ENCODE results near the gene ITPRID2.

The ITPRID2 gene

DNA sequence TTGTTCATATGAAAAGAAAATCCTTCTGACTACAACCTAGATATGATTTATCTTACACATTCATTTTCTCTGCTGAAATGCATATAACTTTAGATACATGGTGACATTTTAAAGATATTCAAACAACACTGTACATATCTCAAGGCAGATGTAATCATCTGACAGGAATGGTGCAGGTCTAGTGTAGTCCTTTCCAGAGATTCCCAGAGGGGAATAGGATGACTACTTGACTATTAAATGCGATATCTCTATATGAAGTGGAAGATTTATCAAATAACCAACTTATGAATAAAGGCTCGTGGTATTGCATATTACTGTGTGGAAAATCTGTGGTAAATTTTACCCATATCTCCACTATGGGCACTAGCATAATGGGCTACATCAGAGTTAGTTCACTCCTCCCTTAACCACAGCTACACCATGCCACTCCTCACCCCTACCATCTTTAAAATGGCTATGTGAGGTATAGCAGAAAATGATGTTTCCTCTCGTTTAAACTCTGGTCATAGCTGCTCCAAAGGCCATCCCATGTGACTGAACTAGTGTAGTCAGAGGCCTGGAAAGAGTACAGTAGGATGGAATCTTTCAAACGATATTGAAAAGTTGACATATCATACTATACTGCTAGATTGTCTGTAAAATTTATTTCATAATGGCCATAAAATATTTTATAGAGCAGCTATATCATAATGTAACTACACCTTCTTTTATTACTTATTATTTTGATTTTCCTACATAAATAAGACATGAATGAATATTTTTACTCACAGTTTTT, 9.1 kb upstream of the ITPRID2 start:
- Histone ChIP-seq H3K27ac (ENCODE audit: low read length) (no peak overlapping the region), H3K4me1 (ENCODE audit: control insufficient read depth in 1 of 2, insufficient read depth in 2 of 2, low read length in 2 of 2) (no peaks in the 10 kb centered on the region), H3K9me3 (ENCODE audit: control insufficient read depth in 1 of 2, low read length in 2 of 2) (no peaks in the 10 kb centered on the region), H3K4me3 (ENCODE audit: low read depth in 1 of 2, low read length in 2 of 2) (no peak overlapping the region), H3K36me3 (ENCODE audit: control insufficient read depth in 1 of 2, insufficient read depth in 2 of 2, low read length in 2 of 2) (no peaks in the 10 kb centered on the region), H3K27me3 (ENCODE audit: low read depth, low read length) (no peaks in the 10 kb centered on the region)

DNA sequence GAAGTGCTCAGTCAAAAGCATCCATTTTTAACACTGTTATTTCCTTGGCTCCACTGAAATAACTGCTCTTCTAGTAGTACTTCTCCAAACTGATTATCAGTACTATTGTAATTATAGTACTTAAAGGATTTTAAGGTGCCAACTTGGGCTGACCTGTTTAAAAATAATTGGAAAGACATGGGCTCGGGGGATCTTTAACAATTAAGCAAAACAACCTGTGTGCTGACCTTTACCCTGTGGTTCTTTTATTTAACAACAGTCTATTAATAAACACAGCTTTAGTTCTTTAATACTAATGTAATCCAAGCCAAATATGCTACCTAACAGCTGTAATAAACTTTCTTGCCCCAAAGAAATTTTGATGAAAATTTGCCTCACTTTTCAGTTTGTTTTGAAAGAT, 6.9 kb upstream of the ITPRID2 start:
- no peaks in the 10 kb centered on the region for H3K36me3 ChIP-seq (ENCODE audit: control insufficient read depth in 1 of 2, insufficient read depth in 2 of 2, low read length in 2 of 2)
- no peak overlapping the region for H3K4me3 ChIP-seq (ENCODE audit: low read depth in 1 of 2, low read length in 2 of 2)
- no peaks in the 10 kb centered on the region for H3K27me3 ChIP-seq (ENCODE audit: low read depth, low read length)
- H3K9me3 ChIP-seq (ENCODE audit: control insufficient read depth in 1 of 2, low read length in 2 of 2) = no peaks in the 10 kb centered on the region
- no peak overlapping the region for H3K27ac ChIP-seq (ENCODE audit: low read length)
- no peaks in the 10 kb centered on the region for H3K4me1 ChIP-seq (ENCODE audit: control insufficient read depth in 1 of 2, insufficient read depth in 2 of 2, low read length in 2 of 2)

DNA sequence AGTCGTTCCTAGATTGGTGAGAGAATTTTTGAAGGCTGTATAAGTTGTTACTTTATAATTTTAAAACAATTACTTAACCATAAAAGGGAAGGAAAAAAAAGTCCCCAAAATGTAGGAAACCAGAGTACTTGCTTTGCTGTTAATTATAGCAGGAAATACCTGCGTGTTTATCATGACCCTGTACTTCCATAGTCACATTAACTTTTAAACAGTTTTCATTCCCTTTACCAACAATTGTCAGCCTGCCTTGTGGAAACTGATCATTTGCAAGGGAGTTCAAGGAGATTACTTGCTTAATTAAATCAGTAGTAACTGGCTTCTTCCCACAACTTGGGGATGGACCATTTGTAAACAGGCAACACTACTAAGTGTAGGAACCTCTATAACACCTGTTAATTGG, 6.4 kb upstream of the ITPRID2 start:
- H3K4me3 ChIP-seq (ENCODE audit: low read depth in 1 of 2, low read length in 2 of 2) = no peak overlapping the region
- H3K9me3 ChIP-seq (ENCODE audit: control insufficient read depth in 1 of 2, low read length in 2 of 2) = no peaks in the 10 kb centered on the region
- no peak overlapping the region for H3K27ac ChIP-seq (ENCODE audit: low read length)
- no peaks in the 10 kb centered on the region for H3K4me1 ChIP-seq (ENCODE audit: control insufficient read depth in 1 of 2, insufficient read depth in 2 of 2, low read length in 2 of 2)
- no peaks in the 10 kb centered on the region for H3K36me3 ChIP-seq (ENCODE audit: control insufficient read depth in 1 of 2, insufficient read depth in 2 of 2, low read length in 2 of 2)
- H3K27me3 ChIP-seq (ENCODE audit: low read depth, low read length) = no peaks in the 10 kb centered on the region

- H3K4me3 ChIP-seq (ENCODE audit: low read depth in 1 of 2, low read length in 2 of 2) = no peak overlapping the region
- H3K27ac ChIP-seq (ENCODE audit: low read length) = no peak overlapping the region
- H3K9me3 ChIP-seq (ENCODE audit: control insufficient read depth in 1 of 2, low read length in 2 of 2) = no peaks in the 10 kb centered on the region
Measured at GRCh38 chr2:181886192-181886591, 5.3 kb upstream of the ITPRID2 start.

DNA sequence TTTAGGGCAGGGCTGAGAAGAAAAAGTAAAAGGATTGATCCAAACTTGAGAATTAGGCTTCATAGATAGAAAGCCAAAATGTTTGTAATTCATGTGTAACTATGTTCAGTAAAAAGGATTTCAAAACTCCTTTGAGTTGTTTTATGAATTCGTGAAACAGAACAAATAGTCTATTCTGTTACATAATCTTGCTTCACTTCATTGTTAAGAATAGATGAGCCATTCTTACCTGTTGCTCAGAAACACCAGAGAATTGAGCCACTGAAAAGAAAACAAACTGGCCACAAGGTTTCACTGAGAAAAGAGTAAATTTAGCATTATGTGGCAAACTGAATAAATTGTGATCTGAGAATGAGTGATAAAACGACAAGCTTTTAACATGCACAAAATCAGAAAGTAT, 4.5 kb upstream of the ITPRID2 start:
- Histone ChIP-seq H3K27me3 (ENCODE audit: low read depth, low read length) (no peaks in the 10 kb centered on the region), H3K36me3 (ENCODE audit: control insufficient read depth in 1 of 2, insufficient read depth in 2 of 2, low read length in 2 of 2) (peaks cover 0 to 3% of the 10 kb centered on the region in 2 donors), H3K4me1 (ENCODE audit: control insufficient read depth in 1 of 2, insufficient read depth in 2 of 2, low read length in 2 of 2) (no peaks in the 10 kb centered on the region), H3K9me3 (ENCODE audit: control insufficient read depth in 1 of 2, low read length in 2 of 2) (no peaks in the 10 kb centered on the region), H3K27ac (ENCODE audit: low read length) (no peak overlapping the region), H3K4me3 (ENCODE audit: low read depth in 1 of 2, low read length in 2 of 2) (no peak overlapping the region)

More at GRCh38 chr2:181886192-181886591, 5.3 kb upstream of the ITPRID2 start:
- no peaks in the 10 kb centered on the region for H3K27me3 ChIP-seq (ENCODE audit: low read depth, low read length)
- H3K4me1 ChIP-seq (ENCODE audit: control insufficient read depth in 1 of 2, insufficient read depth in 2 of 2, low read length in 2 of 2) = no peaks in the 10 kb centered on the region
- no peaks in the 10 kb centered on the region for H3K36me3 ChIP-seq (ENCODE audit: control insufficient read depth in 1 of 2, insufficient read depth in 2 of 2, low read length in 2 of 2)

- H3K27ac ChIP-seq (ENCODE audit: low read length) = peak overlapping the region; percentile 18
- no peaks in the 10 kb centered on the region for H3K27me3 ChIP-seq (ENCODE audit: low read depth, low read length)
- H3K36me3 ChIP-seq (ENCODE audit: control insufficient read depth in 1 of 2, insufficient read depth in 2 of 2, low read length in 2 of 2) = peaks cover 0 to 4% of the 10 kb centered on the region in 2 donors
- peaks cover 0 to 8% of the 10 kb centered on the region in 2 donors for H3K4me1 ChIP-seq (ENCODE audit: control insufficient read depth in 1 of 2, insufficient read depth in 2 of 2, low read length in 2 of 2)
- H3K9me3 ChIP-seq (ENCODE audit: control insufficient read depth in 1 of 2, low read length in 2 of 2) = no peaks in the 10 kb centered on the region
- H3K4me3 ChIP-seq (ENCODE audit: low read depth in 1 of 2, low read length in 2 of 2) = no peak overlapping the region
Measured at GRCh38 chr2:181889776-181890175, 1.8 kb upstream of the ITPRID2 start.

DNA sequence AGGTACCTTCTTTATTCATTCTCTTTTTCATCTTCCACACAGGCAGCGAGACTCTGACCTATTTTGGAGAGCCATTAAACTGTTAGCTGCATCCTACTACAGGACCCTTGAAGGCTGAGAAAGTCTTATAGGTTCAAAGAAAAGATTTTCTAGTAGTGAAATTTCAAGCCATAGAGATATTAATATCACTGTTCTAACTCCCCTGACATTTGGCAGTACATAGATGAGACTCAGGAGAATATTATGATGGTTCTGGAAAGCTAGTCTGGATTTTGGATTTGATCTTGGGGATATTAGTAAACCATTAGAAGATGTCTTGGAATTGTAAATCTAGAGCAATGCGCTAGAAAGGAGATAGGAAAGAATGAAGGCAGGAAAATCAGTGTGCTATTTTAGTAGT, 1.3 kb upstream of the ITPRID2 start:
- no peaks in the 10 kb centered on the region for H3K9me3 ChIP-seq (ENCODE audit: control insufficient read depth in 1 of 2, low read length in 2 of 2)
- H3K27me3 ChIP-seq (ENCODE audit: low read depth, low read length) = no peaks in the 10 kb centered on the region
- H3K36me3 ChIP-seq (ENCODE audit: control insufficient read depth in 1 of 2, insufficient read depth in 2 of 2, low read length in 2 of 2) = peaks cover 0 to 4% of the 10 kb centered on the region in 2 donors
- peaks cover 0 to 11% of the 10 kb centered on the region in 2 donors for H3K4me1 ChIP-seq (ENCODE audit: control insufficient read depth in 1 of 2, insufficient read depth in 2 of 2, low read length in 2 of 2)
- no peak overlapping the region for H3K4me3 ChIP-seq (ENCODE audit: low read depth in 1 of 2, low read length in 2 of 2)
- peak overlapping the region; percentile 18 for H3K27ac ChIP-seq (ENCODE audit: low read length)

DNA sequence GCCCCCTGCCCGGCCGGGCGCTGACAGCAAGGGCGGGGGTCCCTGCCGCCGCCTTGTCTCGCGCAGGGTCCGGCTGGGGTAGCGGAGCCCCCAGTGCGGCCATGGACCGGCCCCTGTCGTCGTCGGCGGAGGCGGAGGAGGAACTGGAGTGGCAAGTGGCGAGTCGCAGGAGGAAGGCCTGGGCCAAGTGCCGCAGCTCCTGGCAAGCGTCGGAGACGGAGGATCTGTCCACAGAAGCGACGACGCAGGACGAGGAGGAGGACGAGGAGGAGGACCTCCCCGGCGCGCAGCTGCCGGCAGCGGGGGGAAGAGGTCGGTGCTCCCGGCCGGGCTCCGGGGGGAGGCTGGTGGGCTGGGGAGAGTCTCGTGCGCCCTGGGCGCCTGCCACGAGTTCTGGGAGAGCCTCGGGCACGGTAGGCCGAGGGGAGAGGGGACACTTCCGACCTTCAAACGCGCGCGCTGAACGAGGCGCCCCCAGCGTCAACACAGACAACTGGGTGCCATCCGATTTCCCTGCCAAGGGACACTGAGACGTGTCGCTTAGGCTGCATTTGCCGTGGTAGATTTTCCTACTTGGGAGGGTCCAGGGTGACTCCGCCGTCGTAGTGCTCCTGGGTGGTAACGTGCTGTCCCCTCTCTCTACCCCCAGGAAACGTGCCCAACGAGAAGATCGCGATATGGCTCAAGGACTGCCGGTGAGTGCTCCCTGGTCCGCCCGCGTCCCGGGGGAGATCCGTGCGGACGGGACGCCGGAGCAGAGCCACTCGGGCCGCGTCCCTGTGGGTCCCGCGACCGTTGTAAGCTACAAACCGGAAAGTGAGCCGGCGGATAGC, 652 bp downstream of the ITPRID2 start:
- Histone ChIP-seq H3K36me3 (ENCODE audit: control insufficient read depth in 1 of 2, insufficient read depth in 2 of 2, low read length in 2 of 2) (peaks cover 4 to 6% of the 10 kb centered on the region in 2 donors), H3K9me3 (ENCODE audit: control insufficient read depth in 1 of 2, low read length in 2 of 2) (no peaks in the 10 kb centered on the region), H3K4me1 (ENCODE audit: control insufficient read depth in 1 of 2, insufficient read depth in 2 of 2, low read length in 2 of 2) (peaks cover 15 to 25% of the 10 kb centered on the region in 2 donors), H3K27ac (ENCODE audit: low read length) (peak overlapping the region; percentile 96), H3K27me3 (ENCODE audit: low read depth, low read length) (no peaks in the 10 kb centered on the region), H3K4me3 (ENCODE audit: low read depth in 1 of 2, low read length in 2 of 2) (peak overlapping the region; percentile 94 to 97)

DNA sequence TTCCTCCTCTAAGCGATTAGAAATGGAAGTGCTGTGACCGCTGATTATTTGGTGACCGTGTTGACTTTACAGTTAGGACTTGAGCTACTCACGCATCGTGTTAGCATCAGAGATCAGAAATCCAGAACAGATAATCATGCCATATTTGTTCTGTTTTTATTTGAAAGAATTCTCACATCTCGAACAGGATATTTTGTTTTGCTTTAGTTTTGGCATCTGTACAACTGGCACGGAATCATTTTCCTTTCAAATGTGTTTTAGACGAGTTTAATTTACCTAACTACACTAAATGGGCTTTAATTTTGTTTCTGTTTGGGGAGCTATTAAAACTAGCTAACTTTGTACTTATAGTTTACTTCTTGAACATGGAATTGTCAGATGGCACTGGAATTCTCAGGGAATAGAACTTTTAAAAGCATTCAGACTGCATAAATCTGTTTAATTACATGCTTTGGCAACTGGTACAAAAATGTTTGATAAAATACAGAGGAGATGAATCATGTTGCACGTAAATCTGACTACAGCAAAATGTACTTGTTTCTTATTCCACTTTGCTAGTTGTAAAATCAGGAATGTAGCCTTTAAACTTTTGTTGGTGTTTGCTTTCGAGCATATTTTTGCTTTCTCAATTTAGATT, 1.4 kb downstream of the ITPRID2 start:
- Histone ChIP-seq H3K4me1 (ENCODE audit: control insufficient read depth in 1 of 2, insufficient read depth in 2 of 2, low read length in 2 of 2) (peaks cover 16 to 28% of the 10 kb centered on the region in 2 donors), H3K27ac (ENCODE audit: low read length) (peak overlapping the region; percentile 96), H3K27me3 (ENCODE audit: low read depth, low read length) (no peaks in the 10 kb centered on the region), H3K4me3 (ENCODE audit: low read depth in 1 of 2, low read length in 2 of 2) (peak overlapping the region; percentile 94 to 97), H3K36me3 (ENCODE audit: control insufficient read depth in 1 of 2, insufficient read depth in 2 of 2, low read length in 2 of 2) (peaks cover 4 to 6% of the 10 kb centered on the region in 2 donors), H3K9me3 (ENCODE audit: control insufficient read depth in 1 of 2, low read length in 2 of 2) (no peaks in the 10 kb centered on the region)

DNA sequence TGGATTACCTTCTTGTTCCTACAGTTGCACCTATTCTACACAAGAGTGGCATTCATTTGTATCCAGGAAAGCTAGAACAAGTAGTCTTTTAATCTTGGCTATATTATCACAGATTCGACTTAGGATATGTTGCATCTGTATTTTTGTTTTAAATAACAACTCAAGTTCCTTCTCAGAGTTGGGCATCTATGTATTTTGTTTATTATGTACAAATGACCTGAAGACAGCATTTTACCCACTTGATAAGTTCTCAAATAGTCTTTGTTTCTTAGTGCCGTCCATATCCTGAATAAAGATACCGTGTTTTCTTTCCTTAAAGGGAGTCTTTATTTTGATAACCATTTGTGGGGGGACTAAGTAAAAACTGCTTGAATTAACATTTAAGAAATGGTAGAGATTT, 2.9 kb downstream of the ITPRID2 start:
- Histone ChIP-seq H3K4me1 (ENCODE audit: control insufficient read depth in 1 of 2, insufficient read depth in 2 of 2, low read length in 2 of 2) (peaks cover 16 to 37% of the 10 kb centered on the region in 2 donors), H3K4me3 (ENCODE audit: low read depth in 1 of 2, low read length in 2 of 2) (peak overlapping the region; percentile 94 to 97), H3K27me3 (ENCODE audit: low read depth, low read length) (no peaks in the 10 kb centered on the region), H3K36me3 (ENCODE audit: control insufficient read depth in 1 of 2, insufficient read depth in 2 of 2, low read length in 2 of 2) (peaks cover 7 to 9% of the 10 kb centered on the region in 2 donors), H3K9me3 (ENCODE audit: control insufficient read depth in 1 of 2, low read length in 2 of 2) (no peaks in the 10 kb centered on the region), H3K27ac (ENCODE audit: low read length) (peak overlapping the region; percentile 96)

DNA sequence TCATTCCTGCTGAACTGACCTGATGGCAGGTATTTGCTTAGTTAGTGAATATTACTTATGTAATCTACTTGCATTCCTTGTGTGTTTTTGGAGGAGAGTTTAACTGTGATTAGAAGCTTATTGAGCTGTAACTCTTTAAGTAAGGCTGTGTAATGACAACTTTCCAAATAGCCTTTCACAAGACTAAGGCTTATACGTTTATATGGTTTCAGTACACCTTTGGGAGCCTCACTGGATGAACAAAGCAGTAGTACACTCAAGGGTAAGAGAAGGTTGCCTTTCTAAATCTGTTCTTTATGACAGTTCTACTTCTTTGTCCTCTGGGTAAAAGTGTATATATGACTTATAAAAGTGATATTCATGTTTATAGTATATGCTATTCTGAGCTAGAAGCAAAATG, 4.3 kb downstream of the ITPRID2 start:
- H3K4me1 ChIP-seq (ENCODE audit: control insufficient read depth in 1 of 2, insufficient read depth in 2 of 2, low read length in 2 of 2) = peaks cover 16 to 48% of the 10 kb centered on the region in 2 donors
- peak overlapping the region; percentile 80 for H3K27ac ChIP-seq (ENCODE audit: low read length)
- peaks cover 20 to 23% of the 10 kb centered on the region in 2 donors for H3K36me3 ChIP-seq (ENCODE audit: control insufficient read depth in 1 of 2, insufficient read depth in 2 of 2, low read length in 2 of 2)
- H3K27me3 ChIP-seq (ENCODE audit: low read depth, low read length) = no peaks in the 10 kb centered on the region
- no peaks in the 10 kb centered on the region for H3K9me3 ChIP-seq (ENCODE audit: control insufficient read depth in 1 of 2, low read length in 2 of 2)
- H3K4me3 ChIP-seq (ENCODE audit: low read depth in 1 of 2, low read length in 2 of 2) = peak overlapping the region; percentile 45 to 94
